Measurements from ENCODE around the gene RNF141.

GRCh38 chr11:10494636-10495463 is 46.1 kb downstream of the RNF141 start:
- TF ChIP-seq CTCF (IDR thresholded peaks at IDR 0.05) (no peak), ZFX (IDR thresholded peaks at IDR 0.05; ENCODE audit: borderline replicate concordance) (no peak)
